NCI-H128 (cell line): ENCODE measurements around the gene EPHA4.

Experiments used
- DNase-seq: peaks from one replicate; lab custom pipeline; 2025; ENCODE audit not compliant: unreplicated experiment; lab: John Stamatoyannopoulos, UW

Gene EPHA4

GRCh38 chr2:221572821-221573429 is 821 bp upstream of the EPHA4 start:
- DNase-seq, result no peak

GRCh38 chr2:221571551-221572218 is 419 bp downstream of the EPHA4 start:
- no peak for DNase-seq

GRCh38 chr2:221571025-221571550 is 1.0 kb downstream of the EPHA4 start:
- no peak for DNase-seq

- no peak for DNase-seq
Measured at GRCh38 chr2:221570321-221570935, 1.7 kb downstream of the EPHA4 start.

GRCh38 chr2:221569871-221570270 is 2.2 kb downstream of the EPHA4 start:
- no peak for DNase-seq

- no peak for DNase-seq
Measured at GRCh38 chr2:221569425-221569845, 2.7 kb downstream of the EPHA4 start.

- DNase-seq, result no peak
Measured at GRCh38 chr2:221568299-221568698, 3.8 kb downstream of the EPHA4 start.

GRCh38 chr2:221567809-221568208 is 4.3 kb downstream of the EPHA4 start:
- no peak for DNase-seq

GRCh38 chr2:221567231-221567760 is 4.8 kb downstream of the EPHA4 start:
- no peak for DNase-seq

GRCh38 chr2:221563270-221563985 is 8.7 kb downstream of the EPHA4 start:
- DNase-seq, result no peak

- DNase-seq, result no peak
Measured at GRCh38 chr2:221562226-221562625, 9.9 kb downstream of the EPHA4 start.

GRCh38 chr2:221561770-221562169 is 10.3 kb downstream of the EPHA4 start:
- no peak for DNase-seq

- no peak for DNase-seq
Measured at GRCh38 chr2:221559991-221560390, 12.1 kb downstream of the EPHA4 start.

GRCh38 chr2:221558107-221558506 is 14.0 kb downstream of the EPHA4 start:
- DNase-seq, result no peak

- no peak for DNase-seq
Measured at GRCh38 chr2:221555494-221555846, 16.6 kb downstream of the EPHA4 start.

GRCh38 chr2:221554769-221555493 is 17.2 kb downstream of the EPHA4 start:
- DNase-seq, result no peak

- no peak for DNase-seq
Measured at GRCh38 chr2:221553333-221553732, 18.8 kb downstream of the EPHA4 start.

- no peak for DNase-seq
Measured at GRCh38 chr2:221552291-221552690, 19.8 kb downstream of the EPHA4 start.

- no peak for DNase-seq
Measured at GRCh38 chr2:221551864-221552263, 20.2 kb downstream of the EPHA4 start.

GRCh38 chr2:221549143-221549542 is 23.0 kb downstream of the EPHA4 start:
- no peak for DNase-seq
